Measurements from ENCODE around the gene MYL12B. TPM values are rescaled to one million over a fixed set of nuclear protein-coding genes. Genes with fewer than 3 reads are reported as not detected.
A peak's percentile ranks its signal among the peaks of the same experiment; 100 is the strongest.

The MYL12B gene
- total and polyA plus RNA-seq, 2 donors (not counting 3 experiments of a cell fraction or from before 2014, with no cell fraction given): 634 to 724 TPM

GRCh38 chr18:3248658-3249359, 13.1 kb upstream of the MYL12B start:
- intact Hi-C loops (cut with micrococcal nuclease): loop anchor here (5.0 to 10.0 kb wide), 2 partner anchors 944 to 1662 kb away; no protein-coding TSS in a partner anchor
- peak; percentile 56 for DNase-seq (ENCODE audit: low read depth, low spot score)

More at GRCh38 chr18:3248658-3249359, 13.1 kb upstream of the MYL12B start:
- peaks cover 61% of the 10 kb centered on the region for H3K79me2 ChIP-seq (ENCODE audit: control insufficient read depth, insufficient read depth, low read length)
- POLR2A ChIA-PET: interaction anchor here (0.6 to 1.2 kb wide), 6 partner anchors 16 to 672 kb away, joined by 3 to 7 read pairs (median 3); no protein-coding TSS in a partner anchor
- TF ChIP-seq POLR2AphosphoS5 (IDR thresholded peaks at IDR 0.05; ENCODE audit: insufficient read depth, low read depth, low read length): peak; percentile 40
- no peak for TF ChIP-seq JUN (IDR thresholded peaks at IDR 0.05; ENCODE audit: borderline replicate concordance, insufficient read depth, insufficient read length, low read depth)
- no peak for TF ChIP-seq GATA2 (IDR thresholded peaks at IDR 0.05; ENCODE audit: insufficient read depth, insufficient read length, low read depth, low read length)
- no peak for TF ChIP-seq FOS (IDR thresholded peaks at IDR 0.05; ENCODE audit: borderline replicate concordance, insufficient read depth, low read length)
- peak; percentile 69 for TF ChIP-seq POLR2A (IDR thresholded peaks at IDR 0.05; ENCODE audit: low read depth, low read length)
- no peak for TF ChIP-seq MAX (IDR thresholded peaks at IDR 0.05; ENCODE audit: insufficient read depth, insufficient read length)
- peaks cover 3 to 6% of the 10 kb centered on the region in 2 experiments for H3K36me3 ChIP-seq (ENCODE audit: control insufficient read depth in 2 of 2, extremely low read depth in 1 of 2, insufficient read depth in 2 of 2, low read length in 2 of 2)
- BruUV-seq (replicated peaks): no TSS peak
- H3K9ac ChIP-seq (replicated peaks; ENCODE audit: extremely low read depth, insufficient read depth, low read length): peak overlapping the region; percentile 100
- H3K9me3 ChIP-seq (replicated peaks; ENCODE audit: control insufficient read depth, insufficient read depth, low read length): no peaks in the 10 kb centered on the region
- peak overlapping the region; percentile 96 for H3K4me2 ChIP-seq (ENCODE audit: insufficient read depth, low read length)
- dilution Hi-C loops (cut with MboI; ENCODE audit: extremely low pct_ligation_motif_present, low sequenced_read_pairs): no loop called here
- CTCF ChIA-PET: interaction anchor here (0.8 to 3.2 kb wide), 4 partner anchors 8 to 417 kb away, joined by 3 to 25 read pairs (median 8); partner anchors contain the start of gene MYL12B
- peak overlapping the region; percentile 83 for H3K27ac ChIP-seq (ENCODE audit: insufficient read depth, low read depth, low read length)
- peaks cover 41% of the 10 kb centered on the region for H3K4me1 ChIP-seq (ENCODE audit: control insufficient read depth, extremely low read depth, insufficient read depth, low read length)
- H3K27me3 ChIP-seq (ENCODE audit: control insufficient read depth in 2 of 2, insufficient read depth in 2 of 2, low read length in 2 of 2): no peaks in the 10 kb centered on the region
- H2AFZ ChIP-seq (ENCODE audit: low read depth, low read length): no peak overlapping the region
- peak; percentile 67 for FAIRE-seq
- H3K4me3 ChIP-seq (replicated peaks in 1 of 3; ENCODE audit: insufficient read depth in 1 of 3, low read depth in 1 of 3, low read length in 3 of 3): peak overlapping the region; percentile 75 to 98 (median 95)
- no peaks in the 10 kb centered on the region for H4K20me1 ChIP-seq (replicated peaks; ENCODE audit: control insufficient read depth, extremely low read depth, insufficient read depth, low read length)
- H3K9me1 ChIP-seq (replicated peaks; ENCODE audit: control insufficient read depth, extremely low read depth, insufficient read depth, low read length): no peaks in the 10 kb centered on the region

All from endothelial cell of umbilical vein (primary cell).